ENCODE results near the gene CAPN9.
"Not testable (repeated sequence)": the region's sequence is repeated elsewhere in the genome, so short reads cannot be mapped to it uniquely, and the experiment has no call there.

CAPN9 gene

GRCh38 chr1:230749635-230750034 is 2.4 kb downstream of the CAPN9 start:
- no peak for DNase-seq

GRCh38 chr1:230750576-230750975 is 3.4 kb downstream of the CAPN9 start:
- DNase-seq: no peak

GRCh38 chr1:230750986-230751625 is 3.9 kb downstream of the CAPN9 start:
- no peak for DNase-seq

- DNase-seq: peak; percentile 81 to 91
Measured at GRCh38 chr1:230752407-230752806, 5.2 kb downstream of the CAPN9 start.

GRCh38 chr1:230753191-230753585 is 6.0 kb downstream of the CAPN9 start:
- DNase-seq: no peak

DNA sequence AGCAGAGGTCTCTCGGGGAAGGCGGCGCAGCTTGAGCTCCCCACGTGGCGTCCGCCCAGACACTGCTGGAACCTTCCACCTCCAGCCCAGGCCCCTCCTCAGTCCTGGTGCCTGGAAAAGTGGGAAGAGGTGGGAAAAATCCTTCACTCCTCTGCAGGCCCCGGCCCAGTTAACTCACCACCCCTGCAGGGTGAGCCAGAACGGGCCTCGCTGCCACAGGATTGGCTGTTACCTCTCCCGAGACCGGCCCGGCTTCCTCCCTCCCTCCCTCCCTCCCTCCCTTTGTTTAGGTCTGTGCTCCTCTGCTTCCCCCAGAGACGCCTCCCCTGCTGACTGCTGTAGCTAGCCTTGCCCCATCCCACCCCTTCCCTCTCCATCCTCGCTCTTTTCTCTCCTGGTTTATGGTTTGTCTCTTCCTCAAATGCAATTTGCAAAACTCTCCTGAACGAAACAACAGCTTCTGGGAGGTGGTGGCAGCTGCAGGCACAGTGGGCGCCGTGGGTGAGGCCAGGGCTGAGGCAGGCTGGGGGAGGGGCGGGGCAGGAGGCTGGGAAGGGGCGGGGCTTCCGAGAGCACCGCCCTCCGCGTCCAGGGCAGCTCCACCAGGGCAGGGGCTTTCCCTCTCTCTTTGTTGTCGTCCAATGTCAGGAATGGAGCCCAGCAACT is 6.5 kb downstream of the CAPN9 start:
- peak; percentile 73 to 86 for DNase-seq

- DNase-seq: no peak
Measured at GRCh38 chr1:230754796-230755195, 7.6 kb downstream of the CAPN9 start.

DNA sequence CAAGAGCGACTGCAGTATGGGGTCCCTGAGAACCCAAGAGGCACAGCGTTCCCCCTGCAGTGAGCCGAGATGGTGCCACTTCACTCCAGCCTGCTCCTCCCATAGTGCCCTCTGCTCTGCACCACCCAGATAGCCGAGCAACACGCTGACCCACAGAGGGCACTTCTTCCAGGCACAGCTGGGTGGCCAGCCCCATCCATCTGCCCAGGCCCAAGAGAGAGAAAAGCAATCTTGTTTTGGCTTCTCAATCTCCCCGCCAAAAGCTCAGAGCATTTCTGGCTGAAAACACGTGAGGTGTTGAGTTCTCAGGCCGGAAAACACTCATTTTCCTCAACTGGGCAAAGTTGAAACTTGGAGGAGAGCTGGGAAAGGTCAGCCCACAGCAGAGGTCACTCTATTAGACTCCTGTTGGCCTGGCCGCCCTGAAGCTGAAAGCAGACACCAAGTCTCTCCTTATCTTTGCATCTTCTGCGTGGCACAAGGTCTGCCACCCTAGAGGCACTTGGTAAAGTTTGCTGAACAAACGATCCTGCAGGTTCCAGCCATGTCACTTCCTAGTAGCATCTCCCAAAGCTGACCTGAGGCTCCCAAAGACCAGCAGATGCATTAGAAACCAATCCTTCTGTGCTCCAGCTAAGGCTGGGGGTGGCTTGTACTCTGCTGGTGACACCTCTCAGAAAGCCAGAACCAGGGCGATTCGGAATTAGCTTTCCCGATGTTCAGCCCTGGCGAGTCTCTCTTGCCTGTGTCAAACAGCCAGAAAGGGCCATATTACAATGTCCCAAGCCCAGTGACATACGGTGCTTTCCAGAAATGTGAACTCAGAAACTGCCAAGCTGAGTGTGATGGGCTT is 10.9 kb downstream of the CAPN9 start:
- DNase-seq: no peak

DNA sequence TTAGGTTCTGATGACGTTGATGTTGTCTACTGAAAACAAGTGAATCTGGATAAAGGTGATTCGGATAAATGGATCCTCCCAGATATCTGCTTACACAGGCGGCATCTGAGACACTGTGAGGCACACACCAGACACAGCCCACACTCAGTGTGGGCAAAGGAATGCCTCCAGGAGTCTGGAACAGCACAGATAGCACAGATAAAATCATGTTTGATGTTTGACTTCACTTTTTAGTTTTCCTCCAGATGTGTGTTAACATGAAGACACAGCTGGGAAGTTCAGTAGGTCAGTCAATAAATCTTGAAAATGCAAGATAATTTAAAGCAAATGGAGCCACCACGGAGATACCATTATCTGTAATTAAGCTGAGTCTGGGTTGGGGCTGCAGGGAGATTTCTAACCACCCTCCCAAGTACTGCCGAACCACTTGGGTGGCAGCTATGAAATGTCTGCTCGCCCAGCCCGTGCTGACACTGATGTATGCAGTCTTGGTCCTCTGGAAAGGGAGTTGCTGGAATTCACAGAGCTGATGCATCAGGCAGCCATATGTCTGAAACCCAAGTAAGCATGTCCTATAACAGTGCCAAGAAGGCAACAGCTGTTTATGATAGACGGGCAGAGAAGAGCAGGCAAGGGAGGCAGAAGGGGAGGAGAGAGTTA is 11.7 kb downstream of the CAPN9 start:
- no peak for DNase-seq

DNA sequence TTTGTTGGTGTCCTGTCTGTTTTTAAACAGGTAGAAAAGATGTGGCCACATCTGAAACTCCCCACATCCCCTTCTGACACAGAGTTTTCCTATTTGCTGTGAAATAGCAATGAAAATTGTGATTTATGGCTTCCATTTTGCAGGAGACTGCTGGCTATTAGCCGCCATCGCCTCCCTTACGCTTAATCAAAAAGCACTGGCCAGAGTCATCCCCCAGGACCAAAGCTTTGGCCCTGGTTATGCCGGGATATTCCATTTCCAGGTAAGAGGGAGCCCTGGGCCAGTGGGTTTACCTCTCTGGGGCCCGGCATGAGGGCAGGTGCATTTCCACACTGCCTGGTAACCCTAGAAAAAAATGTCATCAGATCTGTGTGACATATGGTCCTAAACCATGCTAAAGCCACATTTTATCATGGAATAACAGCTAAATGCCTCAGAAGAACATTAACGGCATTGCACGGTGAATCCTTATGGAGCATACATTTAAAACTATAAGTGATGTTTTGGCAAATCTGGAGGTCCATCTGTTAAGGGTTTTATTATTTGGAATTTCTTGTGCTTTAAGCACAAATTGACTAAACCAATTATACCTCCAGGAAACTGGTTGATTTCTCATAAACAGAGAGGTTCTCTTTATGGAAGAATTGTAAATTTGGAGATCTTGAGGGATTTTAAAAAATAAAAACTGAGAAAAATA is 12.3 kb downstream of the CAPN9 start:
- DNase-seq: no peak

- peak in 1 of 2 experiments; percentile 16 for DNase-seq
Measured at GRCh38 chr1:230760360-230760827, 13.2 kb downstream of the CAPN9 start.

DNA sequence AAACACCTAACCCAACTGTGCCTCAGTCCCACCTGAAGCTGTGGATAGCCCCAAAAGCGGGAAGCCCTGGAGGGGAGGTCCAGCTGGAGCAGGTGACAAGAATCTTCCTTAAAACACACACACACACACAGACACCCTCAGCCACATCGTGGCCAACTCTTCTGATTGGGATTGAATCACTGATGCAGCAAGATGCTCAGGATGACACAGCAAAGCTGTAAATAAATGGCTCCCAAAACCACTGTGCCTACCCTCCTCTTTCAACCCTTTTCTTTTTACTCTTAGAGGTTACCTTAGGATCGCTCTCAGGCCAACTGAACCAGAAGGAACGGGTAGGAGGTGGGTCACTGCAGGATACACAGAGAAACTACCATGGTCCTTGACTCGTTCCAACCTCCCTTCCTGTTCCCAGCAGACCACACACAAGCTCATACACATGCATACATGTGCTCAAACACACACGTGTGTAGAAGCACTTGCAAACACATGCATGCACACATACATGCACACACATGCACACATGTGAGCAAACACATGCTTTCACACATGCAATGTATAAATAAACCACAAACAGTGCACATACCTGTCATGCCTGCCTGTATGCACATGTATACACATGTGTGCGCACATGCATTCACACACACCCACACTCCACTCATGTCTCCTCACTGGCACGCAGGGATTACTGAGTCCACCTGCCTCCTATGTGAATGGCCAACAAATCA is 14.4 kb downstream of the CAPN9 start:
- no peak for DNase-seq

GRCh38 chr1:230763927-230764591 is 16.9 kb downstream of the CAPN9 start:
- no peak for DNase-seq

DNA sequence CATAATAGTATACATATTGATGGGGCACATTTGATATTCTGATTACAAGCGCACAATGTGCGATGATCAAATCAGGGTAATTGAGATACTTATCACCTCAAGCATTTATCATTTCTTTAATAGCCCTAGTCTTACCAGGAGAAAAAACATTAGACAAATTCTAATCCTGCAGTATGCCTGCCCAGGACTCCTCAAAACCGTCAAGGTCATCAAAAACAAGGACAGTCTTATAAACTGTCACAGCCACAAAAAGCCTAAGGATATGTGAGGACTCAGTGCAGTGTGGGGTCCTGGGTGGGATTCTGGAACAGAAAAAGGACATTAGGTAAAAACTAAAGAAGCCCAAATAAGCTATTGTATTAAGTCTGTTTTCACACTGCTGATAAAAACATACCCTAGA is 19.1 kb downstream of the CAPN9 start:
- DNase-seq: no peak

- DNase-seq: not testable (repeated sequence)
Measured at GRCh38 chr1:230767859-230768612, 20.8 kb downstream of the CAPN9 start.

GRCh38 chr1:230768903-230769570 is 21.8 kb downstream of the CAPN9 start:
- no peak for DNase-seq

- no peak for DNase-seq
Measured at GRCh38 chr1:230770317-230770716, 23.1 kb downstream of the CAPN9 start.

- DNase-seq: no peak
Measured at GRCh38 chr1:230771773-230772354, 24.7 kb downstream of the CAPN9 start.
